Subcutaneous adipose tissue (tissue), 4 donors: ENCODE data around the gene MICU1. TPM values are rescaled to one million over a fixed set of nuclear protein-coding genes. Genes with fewer than 3 reads are reported as not detected.

ENCODE experiments used
- total RNA-seq, 4 donors: library from RNA; depleted of rRNA; stranded (reverse); fragments of >200 nt; gene quantifications; one replicate each; pipeline ENCODE4 v1.1.0, GENCODE V29; 2016
- TF ChIP-seq, protein P1 (sequence below): fragments of 450-650 bp; IDR thresholded peaks from one replicate; pipeline ENCODE4 v1.5.1; 2016; ENCODE audit warnings: low read depth, mild to moderate bottlenecking, control low read depth, antibody characterized with exemption, moderate library complexity

The MICU1 gene
- total RNA-seq, 4 donors from 2014 or later: 26.9 to 42.5 (median 34.9) TPM

DNA sequence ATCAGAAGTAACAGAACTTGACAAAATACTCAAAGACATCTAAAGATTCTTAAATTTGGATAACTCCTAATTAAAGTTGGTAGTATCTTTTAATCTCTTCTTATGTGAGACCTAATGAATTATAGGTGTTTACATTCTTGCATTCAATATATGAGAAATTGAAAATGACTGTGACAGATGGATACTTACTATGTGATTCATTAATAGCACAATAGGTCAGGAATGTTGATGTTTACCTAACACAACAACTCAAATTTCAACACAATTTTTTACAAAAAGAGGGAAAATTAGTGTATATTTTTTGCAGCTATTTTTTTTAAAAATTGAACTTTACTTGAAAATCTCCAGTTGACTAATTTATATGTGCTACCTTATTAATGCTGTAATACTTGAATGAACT is 34.3 kb upstream of the MICU1 start:
- TF ChIP-seq, protein P1, sequence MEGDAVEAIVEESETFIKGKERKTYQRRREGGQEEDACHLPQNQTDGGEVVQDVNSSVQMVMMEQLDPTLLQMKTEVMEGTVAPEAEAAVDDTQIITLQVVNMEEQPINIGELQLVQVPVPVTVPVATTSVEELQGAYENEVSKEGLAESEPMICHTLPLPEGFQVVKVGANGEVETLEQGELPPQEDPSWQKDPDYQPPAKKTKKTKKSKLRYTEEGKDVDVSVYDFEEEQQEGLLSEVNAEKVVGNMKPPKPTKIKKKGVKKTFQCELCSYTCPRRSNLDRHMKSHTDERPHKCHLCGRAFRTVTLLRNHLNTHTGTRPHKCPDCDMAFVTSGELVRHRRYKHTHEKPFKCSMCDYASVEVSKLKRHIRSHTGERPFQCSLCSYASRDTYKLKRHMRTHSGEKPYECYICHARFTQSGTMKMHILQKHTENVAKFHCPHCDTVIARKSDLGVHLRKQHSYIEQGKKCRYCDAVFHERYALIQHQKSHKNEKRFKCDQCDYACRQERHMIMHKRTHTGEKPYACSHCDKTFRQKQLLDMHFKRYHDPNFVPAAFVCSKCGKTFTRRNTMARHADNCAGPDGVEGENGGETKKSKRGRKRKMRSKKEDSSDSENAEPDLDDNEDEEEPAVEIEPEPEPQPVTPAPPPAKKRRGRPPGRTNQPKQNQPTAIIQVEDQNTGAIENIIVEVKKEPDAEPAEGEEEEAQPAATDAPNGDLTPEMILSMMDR: no peak

- TF ChIP-seq, protein P1: no peak
These were observed 33.8 kb upstream of the MICU1 start for GRCh38 chr10:72659694-72660093.

DNA sequence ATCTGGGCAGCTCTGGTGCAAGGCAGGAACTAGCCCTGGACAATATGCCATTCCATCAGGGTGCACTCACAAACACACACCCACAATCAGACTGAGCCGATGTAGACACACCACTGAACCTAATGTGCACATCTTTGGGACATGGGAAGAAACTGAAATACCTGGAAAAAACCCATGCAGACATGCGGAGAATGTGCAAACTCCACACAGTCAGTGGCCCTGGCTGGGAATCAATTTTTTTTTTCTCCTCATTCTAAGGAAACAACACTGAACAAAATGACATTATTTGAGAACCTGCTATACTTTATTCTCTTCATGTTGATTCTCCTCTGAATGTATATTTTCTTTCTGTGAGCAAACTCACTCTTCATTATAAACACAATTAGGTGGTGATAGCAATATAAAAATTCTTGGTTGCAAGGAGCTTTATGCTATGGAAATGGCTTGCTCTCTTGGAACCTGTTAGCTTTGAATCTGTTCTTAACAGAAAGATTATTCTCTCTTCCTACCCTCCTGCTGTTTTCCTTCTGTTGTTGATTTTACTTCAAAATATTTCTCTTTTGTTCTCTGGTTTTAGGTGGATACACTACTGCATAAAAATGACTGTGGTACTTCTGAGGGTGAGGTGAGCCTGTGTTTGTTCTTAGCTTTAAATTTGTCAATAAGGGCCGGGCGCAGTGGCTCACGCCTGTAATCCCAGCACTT is 33.0 kb upstream of the MICU1 start:
- TF ChIP-seq, protein P1: no peak

DNA sequence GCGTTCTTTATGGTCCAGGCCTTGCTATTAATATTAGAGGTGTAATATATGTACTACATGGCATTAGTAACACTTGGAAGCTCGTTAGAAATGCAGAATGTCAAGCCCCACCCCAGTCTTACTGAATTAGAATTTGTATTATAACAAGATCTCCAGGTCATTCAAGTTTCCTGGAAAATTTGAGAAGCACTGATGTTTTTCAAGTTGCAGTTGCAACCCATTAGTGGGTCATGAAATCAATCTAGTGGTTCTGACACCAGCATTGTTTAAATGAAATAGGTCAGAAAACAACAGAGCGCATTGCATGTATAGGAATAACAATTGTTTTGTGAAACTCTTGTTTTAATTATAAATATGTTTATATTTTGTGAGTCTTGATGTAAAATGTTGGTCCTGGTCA is 28.8 kb upstream of the MICU1 start:
- TF ChIP-seq, protein P1: no peak

GRCh38 chr10:72653383-72654096 is 27.7 kb upstream of the MICU1 start:
- TF ChIP-seq, protein P1: no peak

DNA sequence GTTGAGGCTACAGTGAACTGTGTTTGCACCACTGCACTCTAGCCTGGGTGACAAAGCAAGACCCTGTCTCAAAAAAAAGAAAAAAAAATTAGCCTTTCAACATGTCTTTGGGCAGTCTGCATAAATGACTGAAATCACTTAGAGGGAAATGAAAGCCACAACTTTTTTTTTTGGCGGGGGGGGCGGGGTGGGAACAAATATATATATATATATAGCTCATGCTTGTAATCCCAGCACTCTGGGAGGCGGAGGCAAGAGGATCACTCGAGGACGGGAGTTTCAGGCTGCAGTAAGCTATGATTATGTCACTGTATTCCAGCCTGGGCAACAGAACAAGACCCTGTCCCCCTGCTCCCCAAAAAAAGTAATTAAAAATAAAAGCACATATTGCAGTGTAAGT is 23.4 kb upstream of the MICU1 start:
- TF ChIP-seq, protein P1: no peak

- TF ChIP-seq, protein P1: no peak
These were observed 22.4 kb upstream of the MICU1 start for GRCh38 chr10:72648301-72648700.
